Superior temporal gyrus (tissue), 1 donor: Measurements from ENCODE around the gene UBL4A.

ENCODE experiments used
- DNase-seq: peaks from one replicate; pipeline ENCODE4 v3.0.0-alpha.2; 2016; ENCODE audit errors: extremely low spot score

UBL4A gene

GRCh38 chrX:154463611-154464220 lies 22.7 kb downstream of the UBL4A start:
- DNase-seq = no peak

GRCh38 chrX:154462396-154462795 lies 24.0 kb downstream of the UBL4A start:
- DNase-seq = no peak

GRCh38 chrX:154460326-154460725 lies 26.1 kb downstream of the UBL4A start:
- no peak for DNase-seq

- no peak for DNase-seq
Measured at GRCh38 chrX:154459832-154460231, 26.6 kb downstream of the UBL4A start.

GRCh38 chrX:154458954-154459778 lies 27.2 kb downstream of the UBL4A start:
- no peak for DNase-seq

GRCh38 chrX:154458116-154458953 lies 28.1 kb downstream of the UBL4A start, which contains the start of gene PLXNA3:
TSS of gene PLXNA3 (plus strand) at chrX:154458281. CDS start at chrX:154460184, 1,903 bp downstream.
- no peak for DNase-seq

- no peak for DNase-seq
Measured at GRCh38 chrX:154457491-154458115, 28.8 kb downstream of the UBL4A start.

GRCh38 chrX:154452823-154453222 lies 33.6 kb downstream of the UBL4A start:
- no peak for DNase-seq

- no peak for DNase-seq
Measured at GRCh38 chrX:154450312-154450711, 36.1 kb downstream of the UBL4A start.

- no peak for DNase-seq
Measured at GRCh38 chrX:154449618-154450017, 36.8 kb downstream of the UBL4A start.

GRCh38 chrX:154448484-154448883 lies 37.9 kb downstream of the UBL4A start:
- DNase-seq = no peak

- DNase-seq = no peak
Measured at GRCh38 chrX:154446430-154446829, 40.0 kb downstream of the UBL4A start.

GRCh38 chrX:154445776-154446175 lies 40.6 kb downstream of the UBL4A start:
- no peak for DNase-seq

- no peak for DNase-seq
Measured at GRCh38 chrX:154444755-154445246, 41.6 kb downstream of the UBL4A start.

GRCh38 chrX:154443992-154444754 lies 42.2 kb downstream of the UBL4A start, which contains the start of gene FAM50A:
TSS of gene FAM50A (plus strand) at chrX:154444141. CDS start at chrX:154444236, 95 bp downstream.
- DNase-seq = peak; percentile 51

- DNase-seq = no peak
Measured at GRCh38 chrX:154443479-154443910, 42.9 kb downstream of the UBL4A start.

GRCh38 chrX:154441984-154442707 lies 44.3 kb downstream of the UBL4A start:
- no peak for DNase-seq

- no peak for DNase-seq
Measured at GRCh38 chrX:154441564-154441963, 44.9 kb downstream of the UBL4A start.

GRCh38 chrX:154440623-154441357 lies 45.6 kb downstream of the UBL4A start:
- DNase-seq = no peak
